Measurements from ENCODE around the gene DST.

Gene DST

DNA sequence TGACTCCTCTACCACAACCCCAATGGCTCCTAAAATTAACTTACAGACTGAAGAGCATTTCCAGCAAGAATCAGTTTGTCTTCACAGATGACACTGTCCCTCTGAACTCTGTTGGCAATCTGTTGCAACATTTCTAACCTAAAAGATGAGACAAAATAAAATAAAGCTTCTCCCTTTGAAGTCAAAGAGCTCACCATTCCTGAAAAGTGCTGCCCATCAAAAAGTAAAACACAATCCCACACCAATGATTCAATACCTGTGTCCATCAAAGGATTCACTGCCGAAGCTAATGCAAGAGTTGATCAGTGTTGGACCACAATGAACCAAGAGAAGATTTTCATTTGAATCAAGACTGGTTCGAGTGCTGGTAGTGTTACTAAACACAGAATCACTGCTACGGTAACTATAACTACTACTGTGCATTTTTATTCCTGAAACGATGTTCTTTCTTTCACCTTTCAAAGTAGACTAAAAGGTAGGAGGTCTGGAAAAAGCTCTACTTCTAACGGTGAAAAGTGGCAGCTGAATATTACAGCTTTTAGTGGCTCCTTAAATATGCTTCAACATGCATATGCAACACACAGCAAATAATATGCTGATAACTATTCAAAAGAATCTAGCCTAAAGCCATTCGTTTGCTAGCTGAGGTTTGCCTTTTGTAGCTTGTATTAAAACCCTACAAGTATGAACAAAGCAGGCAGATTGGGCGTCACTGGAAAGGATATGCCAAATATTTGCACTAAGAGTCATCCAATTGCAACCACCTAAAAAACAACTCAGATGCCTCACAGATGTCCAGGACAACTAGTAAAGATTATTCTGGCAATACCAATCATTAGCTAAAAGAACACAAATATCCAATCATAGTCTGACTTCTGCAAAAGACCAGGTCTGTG lies at the start of gene DST:
DST (minus strand) TSS at position 524 of the 896 bp plus-strand sequence.
- DNase-seq (ENCODE audit: low read depth in 4 of 4, low spot score in 1 of 4), result no peak

DNA sequence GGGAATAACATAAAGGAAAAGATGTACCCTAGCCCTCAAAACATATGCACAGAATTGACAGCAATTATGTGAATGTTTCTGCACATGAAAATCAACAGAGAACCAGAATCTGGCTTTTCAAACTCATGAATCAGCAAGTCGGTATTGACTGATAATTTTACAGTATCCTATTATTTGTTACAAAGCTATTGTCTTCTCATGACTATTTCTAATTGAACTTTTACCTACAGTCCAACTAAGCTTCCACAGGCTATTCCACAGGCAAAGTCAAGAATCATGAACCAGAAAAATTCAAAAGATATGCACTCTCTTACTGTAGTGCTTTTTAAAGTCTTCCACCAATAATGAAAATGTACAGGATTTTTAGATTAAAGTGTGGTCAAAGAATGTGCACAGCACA lies 49.1 kb upstream of the DST start:
- DNase-seq (ENCODE audit: low read depth in 4 of 4, low spot score in 1 of 4), result no peak

DNA sequence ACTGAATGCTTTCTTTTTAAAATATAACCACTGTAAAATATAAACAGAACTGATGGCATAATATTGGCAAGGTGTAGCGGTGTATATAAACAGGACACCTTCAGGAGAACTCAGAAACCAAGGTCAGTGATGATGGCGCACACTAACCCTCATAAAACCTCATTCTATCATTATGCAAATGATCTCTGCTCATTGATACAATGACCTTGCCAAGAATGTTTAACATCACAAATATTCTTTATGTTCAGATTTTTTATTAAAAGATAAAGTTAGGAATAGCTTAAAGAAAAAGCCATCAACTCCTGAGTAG lies 48.6 kb upstream of the DST start:
- no peak for DNase-seq (ENCODE audit: low read depth in 4 of 4, low spot score in 1 of 4)

DNA sequence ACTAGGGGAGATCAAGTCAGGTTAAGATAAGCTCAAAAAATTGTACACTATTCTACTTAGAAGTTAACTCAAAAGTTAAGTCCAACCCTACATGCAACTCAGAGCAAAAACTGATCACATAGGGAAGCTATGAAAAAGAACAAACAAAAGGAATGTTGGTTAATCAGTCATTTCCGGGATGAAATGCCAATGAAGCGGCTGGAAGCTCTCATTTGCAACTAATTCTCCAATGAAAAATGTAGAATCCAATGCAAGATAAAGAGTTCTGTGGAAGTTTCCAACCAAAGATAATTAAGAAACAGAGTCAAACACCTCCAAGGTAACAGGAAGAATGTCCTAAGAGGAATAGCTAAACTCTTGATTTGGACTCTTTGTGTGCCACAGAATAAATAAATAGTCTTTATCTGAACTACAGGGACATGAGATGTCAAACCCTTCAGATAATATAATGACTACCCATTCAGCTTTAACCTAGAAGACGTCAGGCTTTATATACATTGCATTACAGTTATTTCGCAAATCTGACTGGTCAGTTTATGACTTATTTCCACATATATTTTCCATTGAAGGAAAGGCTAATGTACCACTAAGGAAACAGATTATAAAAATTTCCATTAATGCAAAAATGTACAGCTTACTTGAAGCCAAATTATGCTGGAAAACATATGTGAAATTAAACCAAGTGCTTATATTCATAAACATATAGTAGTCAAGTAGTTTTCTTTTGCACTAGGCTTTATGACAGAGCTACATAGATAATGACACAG lies 48.0 kb upstream of the DST start:
- no peak for DNase-seq (ENCODE audit: low read depth in 4 of 4, low spot score in 1 of 4)

DNA sequence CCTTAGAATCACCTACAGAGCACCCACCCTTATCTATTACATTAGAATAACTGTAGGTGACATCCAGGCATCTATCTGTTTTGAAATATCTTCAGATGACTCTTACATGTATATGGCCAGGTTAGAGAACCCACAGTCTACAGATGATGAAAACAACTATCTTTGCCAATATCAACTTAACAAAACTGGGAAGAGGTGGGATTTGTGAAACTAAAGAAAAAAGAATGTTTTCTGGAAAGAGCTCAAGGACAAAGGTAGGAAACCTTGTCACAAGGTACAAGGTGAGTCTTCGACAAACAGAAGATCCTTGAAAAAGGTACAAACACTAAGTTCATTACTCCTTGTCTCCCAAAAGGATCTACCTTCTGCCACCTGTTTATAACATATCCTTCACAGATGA lies 47.0 kb upstream of the DST start:
- DNase-seq (ENCODE audit: low read depth in 4 of 4, low spot score in 1 of 4), result no peak

DNA sequence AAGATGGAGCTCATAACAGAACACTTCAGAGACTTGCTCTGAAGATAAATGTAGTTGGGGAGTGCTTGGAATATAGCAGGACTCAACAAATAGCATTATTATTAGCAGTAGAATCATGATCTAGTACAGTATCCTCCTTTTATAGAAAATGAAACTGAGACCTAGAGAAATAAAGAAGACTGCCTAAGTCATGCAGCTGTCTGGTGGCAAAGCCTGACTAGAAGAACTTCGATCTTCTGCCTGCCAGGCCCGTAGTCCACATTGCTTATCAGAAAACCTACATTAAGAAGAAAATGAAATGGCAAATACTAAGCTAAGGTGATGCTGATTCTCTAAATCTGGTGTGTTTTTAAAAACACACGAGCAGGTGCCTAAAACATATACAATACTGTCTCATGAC lies 46.4 kb upstream of the DST start:
- no peak for DNase-seq (ENCODE audit: low read depth in 4 of 4, low spot score in 1 of 4)

DNA sequence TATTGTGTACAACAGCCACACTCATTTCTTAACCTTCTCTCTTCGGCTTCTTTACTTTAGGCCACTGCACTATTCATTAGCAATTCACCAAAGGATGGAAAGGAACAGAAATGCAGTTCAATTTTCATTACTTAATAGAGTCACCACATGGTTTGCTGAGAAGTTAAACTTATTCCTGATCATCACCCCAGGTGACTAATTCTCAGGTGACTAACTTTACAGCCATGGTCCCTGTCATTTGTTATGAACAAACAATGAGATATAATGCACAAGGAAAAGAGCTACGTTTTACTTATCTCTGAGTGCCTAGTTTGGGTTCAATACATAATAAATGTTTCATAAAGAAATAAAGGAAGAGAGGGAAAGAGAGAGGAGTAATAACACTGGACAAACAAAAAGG lies 45.8 kb upstream of the DST start:
- DNase-seq (ENCODE audit: low read depth in 4 of 4, low spot score in 1 of 4), result no peak

DNA sequence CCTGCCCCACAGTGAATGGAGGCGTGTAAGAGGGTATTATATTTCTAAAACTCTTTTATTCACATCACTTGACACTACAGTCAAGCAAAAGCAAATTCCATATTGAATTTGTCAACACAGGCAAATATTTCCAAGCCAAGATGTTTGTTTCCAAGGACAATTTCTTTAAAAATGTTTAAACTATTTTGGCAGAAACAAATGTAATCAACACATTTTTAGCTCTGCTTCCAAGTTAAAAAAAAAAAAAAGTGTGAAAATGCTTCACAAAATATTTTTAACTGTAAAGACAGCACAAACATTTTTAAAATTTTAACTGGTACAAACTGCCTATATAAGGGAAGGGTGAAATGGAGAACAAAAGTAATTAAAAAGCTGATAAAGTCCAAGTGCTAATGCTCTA lies 44.9 kb upstream of the DST start:
- DNase-seq (ENCODE audit: low read depth in 4 of 4, low spot score in 1 of 4), result no peak

DNA sequence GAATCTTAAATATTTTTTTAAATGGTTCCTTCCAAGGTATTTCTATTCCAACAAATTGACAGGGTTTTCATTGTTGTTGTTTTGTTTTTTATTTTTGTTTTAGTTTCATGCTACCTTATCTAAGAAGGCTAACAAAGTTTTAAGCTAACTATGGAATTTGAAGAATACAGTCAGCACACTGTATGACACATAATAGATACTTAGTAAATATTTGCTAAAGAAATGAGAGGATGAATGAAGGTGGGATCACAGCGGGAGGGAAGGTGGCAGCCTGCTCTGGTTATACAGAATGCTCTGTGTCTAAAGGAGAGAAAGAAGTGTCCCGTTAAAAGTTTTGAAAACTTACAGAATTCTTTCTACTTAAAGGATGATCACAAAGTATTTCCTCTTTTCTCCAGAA lies 43.7 kb upstream of the DST start:
- no peak for DNase-seq (ENCODE audit: low read depth in 4 of 4, low spot score in 1 of 4)

DNA sequence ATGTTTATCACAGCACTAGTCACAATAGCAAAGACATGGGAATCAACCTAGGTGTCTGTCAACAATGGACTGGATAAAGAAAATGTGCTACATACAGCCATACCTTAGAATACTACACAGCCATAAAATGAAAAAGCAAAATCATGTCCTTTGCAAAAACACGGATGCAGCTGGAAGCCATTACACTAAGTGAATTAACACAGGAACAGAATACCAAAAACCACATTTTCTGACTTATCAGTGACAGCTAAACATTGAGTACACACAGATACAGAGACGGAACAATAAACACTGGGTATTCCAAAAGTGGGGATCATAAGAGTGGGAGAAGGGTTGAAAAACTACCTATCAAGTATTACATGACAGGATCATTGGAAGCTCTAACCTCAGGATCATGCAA lies 43.3 kb upstream of the DST start:
- DNase-seq (ENCODE audit: low read depth in 4 of 4, low spot score in 1 of 4), result no peak

DNA sequence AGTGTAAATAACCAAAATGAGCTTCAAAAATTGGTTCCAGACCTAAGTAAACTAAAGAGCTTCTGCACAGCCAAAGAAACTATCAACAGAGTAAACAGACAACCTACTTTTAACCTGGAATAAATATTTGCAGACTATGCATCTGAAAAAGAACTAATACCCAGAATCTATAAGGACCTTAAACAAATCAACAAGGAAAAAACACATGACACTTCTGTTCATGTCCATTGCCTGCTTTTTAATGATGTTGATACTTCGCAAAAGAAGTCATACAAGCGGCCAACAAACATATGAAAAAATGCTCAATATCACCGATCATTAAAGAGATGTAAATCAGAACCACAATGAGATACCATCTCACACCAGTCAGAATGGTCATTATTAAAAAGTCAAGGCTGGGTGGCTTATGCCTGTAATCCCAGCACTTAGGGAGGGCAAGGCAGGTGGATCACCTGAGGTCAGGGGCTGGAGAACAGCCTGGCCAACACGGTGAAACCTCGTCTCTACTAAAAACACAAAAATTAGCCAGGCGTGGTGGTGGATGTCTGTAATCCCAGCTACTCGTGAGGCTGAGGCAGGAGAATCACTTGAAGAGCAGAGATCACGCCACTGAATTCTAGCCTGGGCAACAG lies 42.5 kb upstream of the DST start:
- no peak for DNase-seq (ENCODE audit: low read depth in 4 of 4, low spot score in 1 of 4)

DNA sequence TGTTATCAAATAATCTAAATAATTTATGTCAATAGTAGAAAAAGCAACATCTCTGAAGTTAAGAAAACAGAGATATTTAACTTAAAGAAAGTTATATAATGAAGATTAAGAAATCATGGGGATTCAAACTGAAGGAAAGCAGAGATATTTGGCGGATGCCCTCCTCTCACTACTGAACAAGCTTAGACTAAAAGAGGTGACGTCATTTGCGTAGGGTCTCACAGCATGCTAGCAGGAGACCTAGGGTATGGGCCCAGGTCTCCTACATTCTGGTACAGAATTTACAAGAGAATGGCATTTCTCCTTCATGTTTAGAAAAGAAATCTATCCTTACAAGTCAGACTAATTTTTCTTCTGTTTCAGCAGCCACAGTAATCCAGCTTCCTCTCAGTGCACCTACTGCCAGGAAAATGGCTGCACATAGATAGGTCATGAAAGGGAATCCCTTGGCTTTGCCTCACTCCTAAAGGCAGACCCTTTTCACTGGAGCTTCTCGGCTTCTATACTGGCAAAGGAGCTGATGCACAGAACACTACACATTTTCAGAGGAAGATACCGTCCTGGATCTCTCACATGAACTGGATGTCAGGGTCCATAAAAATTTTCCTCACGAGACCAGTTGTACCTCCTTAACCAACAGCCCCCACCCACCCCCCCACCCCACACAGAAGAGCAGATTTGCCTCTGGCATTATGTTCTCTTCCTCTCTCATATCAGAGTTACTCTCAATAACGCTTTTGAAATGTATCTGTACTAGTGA lies 41.8 kb upstream of the DST start:
- DNase-seq (ENCODE audit: low read depth in 4 of 4, low spot score in 1 of 4), result no peak

DNA sequence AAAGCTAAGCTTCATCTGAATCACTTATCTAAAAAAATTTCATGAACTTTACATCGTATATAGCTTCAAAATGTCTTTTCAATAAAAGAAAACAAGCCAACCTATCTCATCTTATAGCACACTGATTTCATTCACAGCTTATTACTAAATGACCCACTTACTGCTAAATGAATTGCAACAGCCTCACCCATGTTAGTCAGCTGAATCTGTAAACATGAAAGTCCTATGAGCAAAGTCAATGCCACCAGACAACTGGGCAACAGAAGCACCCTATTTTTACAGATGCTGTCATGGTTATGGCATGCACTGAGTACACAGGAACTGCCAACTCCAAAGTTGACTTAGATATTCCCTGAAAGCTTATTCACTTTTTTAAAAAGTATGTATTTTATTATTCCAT lies 41.2 kb upstream of the DST start:
- no peak for DNase-seq (ENCODE audit: low read depth in 4 of 4, low spot score in 1 of 4)

DNA sequence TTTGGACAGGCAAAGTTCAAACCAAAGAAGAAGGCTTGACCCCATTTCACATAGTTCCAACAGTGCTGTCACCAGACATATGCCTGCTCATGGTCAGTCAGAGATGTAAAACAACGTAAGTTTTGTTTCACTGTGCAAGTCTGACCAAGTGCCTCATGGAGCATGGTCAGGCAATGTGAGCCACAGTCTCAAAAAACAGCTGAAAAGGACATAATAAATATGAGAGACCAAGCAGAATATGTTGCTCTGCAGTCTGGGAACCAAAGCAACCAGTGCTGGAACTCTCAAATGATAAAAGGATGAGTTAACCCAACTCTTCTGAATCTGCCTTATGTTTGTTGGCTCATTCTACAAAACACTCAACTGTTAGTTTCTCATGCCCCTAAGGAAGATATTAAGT lies 39.9 kb upstream of the DST start:
- DNase-seq (ENCODE audit: low read depth in 4 of 4, low spot score in 1 of 4), result no peak

DNA sequence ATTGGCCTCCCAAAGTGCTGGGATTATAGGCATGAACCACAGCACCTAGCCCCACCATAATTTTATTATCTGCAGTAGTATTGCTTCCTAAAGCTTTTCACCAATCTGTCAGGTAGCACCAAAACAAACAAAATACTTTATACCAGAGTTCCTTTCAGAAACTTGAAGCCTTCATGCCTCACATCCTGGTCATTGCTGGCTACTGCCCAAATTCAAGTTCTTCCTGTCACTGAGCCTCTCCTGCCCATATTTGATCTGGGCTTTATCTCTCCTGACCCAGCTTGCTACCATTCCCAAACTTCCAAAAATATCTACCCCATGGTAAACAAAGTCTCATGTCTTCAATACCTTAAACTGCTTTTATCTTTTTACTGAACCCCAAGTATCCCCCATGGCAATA lies 34.9 kb upstream of the DST start:
- DNase-seq (ENCODE audit: low read depth in 4 of 4, low spot score in 1 of 4), result no peak

DNA sequence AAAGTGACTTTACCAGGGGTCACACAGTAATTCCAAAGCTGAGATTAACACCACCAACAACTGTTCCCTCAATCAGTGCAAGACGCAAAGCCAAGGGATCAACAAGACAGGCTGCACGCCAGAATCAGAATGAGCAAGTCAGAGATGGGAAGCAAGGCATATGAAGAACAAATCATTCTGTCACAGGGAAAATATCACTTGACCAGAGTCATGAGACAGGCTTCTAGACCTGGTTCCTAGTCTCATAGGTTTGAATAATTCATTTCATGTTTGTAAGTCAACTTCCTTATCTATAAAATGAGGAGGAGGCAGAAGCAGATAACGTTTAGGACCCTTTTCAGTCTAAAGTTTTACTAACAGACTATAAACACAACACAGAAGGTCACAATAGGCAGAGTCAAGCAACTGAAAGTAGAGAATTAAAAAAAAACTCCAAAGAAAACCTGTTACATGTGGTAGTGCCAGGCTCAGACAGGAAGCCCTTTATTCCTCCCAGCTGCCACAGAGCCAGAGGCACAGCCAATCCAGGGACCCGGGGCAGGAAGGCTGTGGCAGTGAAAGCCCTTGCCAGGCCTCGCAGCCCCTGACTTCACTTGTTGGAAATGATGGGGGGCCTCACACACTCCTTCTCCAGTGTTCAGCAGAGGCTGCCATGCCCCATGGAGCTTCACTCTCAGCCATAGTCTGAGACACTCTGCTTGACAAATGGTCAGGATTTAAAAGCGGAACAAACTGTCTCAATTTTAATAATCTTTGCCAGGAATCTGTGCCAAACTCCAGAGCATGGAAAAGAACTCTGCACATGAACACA lies 29.2 kb upstream of the DST start:
- no peak for DNase-seq (ENCODE audit: low read depth in 4 of 4, low spot score in 1 of 4)

DNA sequence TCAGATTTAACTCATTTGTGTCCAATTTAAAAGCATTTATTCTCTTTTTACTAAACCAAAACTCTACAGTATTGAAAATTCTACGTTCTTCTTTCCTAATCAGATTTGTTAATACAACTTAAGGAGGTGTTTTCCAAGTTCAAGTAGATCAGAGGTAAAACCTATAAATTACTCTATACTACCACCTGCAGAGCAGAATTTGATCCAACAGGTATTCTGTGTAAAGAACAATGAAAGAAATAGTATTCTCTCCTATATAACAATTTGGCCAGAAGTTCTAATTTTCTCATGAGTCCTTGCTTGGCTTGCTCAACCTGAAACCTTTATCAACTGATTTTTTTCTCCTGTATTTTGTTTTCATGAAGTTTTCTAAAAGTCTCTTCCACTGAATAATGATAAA lies 28.5 kb upstream of the DST start:
- no peak for DNase-seq (ENCODE audit: low read depth in 4 of 4, low spot score in 1 of 4)

DNA sequence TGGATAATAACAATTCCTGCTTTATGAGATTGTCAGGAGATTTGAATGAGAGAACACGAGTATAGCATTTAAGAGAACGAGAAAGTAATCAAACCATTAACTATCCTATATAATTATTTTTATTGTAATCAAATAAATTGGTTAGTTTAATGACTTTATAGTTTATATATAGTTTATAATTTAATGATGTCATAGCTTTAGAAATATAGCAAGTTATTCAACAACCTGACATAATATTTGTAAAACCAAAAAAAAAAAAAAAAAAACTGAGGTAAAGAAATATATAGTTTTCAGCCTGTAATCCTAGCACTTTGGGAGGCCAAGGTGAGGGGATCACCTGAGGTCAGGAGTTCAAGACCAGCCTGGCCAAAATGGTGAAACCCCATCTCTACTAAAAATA lies 26.4 kb upstream of the DST start:
- DNase-seq (ENCODE audit: low read depth in 4 of 4, low spot score in 1 of 4), result no peak

DNA sequence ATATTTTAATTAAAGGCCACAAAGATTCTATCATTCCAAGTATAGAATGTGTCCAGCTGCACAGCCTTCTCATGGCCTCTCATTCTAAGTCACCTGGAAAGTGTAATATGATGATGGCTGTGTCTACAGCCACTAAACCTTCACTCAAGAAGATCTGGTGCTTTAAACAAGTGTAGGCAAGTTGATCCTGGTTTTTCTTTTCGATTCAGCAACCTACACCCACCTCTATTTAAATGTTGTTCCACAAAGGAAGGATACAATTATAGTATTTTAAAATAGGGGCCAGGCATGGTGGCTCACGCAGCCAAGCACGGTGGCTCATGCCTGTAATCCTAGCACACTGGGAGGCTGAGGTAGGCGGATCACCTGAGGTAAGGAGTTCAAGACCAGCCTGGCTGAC lies 25.5 kb upstream of the DST start:
- no peak for DNase-seq (ENCODE audit: low read depth in 4 of 4, low spot score in 1 of 4)

DNA sequence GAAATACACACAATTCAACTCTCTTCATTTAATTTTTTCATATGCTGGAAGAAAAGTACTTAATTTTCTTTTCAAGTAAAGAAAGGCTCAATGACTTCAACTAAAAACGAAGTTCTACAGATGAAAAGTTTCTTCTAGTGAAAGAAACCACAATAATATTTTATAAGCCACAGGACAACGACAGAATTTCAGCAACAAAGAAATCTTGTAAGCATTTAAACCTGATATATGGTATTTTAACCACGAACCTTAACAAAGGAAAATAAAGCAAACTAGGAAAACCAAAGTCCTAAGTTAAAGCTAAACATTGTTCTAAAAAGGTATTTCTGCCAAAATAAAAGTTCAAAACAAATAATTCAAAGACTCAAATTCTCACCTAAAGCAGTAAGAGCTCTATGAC lies 24.6 kb upstream of the DST start:
- no peak for DNase-seq (ENCODE audit: low read depth in 4 of 4, low spot score in 1 of 4)

DNA sequence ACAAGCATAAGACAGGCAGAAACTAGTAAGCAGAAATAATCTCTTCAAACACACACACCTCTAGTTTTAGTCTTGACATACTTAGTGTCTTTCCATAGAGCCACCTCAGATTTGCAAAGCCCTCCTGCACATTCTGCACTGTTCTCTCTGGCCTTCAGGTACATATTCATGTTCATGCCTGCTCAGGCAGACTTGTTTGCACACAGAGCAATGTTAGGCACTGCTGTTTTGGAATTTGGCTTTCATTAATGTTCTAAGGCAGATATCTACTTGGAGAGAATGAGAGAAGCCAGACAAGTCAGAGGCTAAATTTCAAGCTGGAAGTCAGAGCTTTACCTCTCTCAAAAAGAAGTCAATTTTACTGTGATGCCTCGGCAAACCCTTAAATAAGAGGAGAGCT lies 21.3 kb upstream of the DST start:
- DNase-seq (ENCODE audit: low read depth in 4 of 4, low spot score in 1 of 4), result no peak

Data from stimulated activated CD4-positive, alpha-beta T cell treated with anti-CD3 and anti-CD28 coated beads, Interleukin-1b, Interleukin-23, amount 100 ng/mL, for 24 hours (primary cell).